NCI-H1105 treated with DMSO at 0.1 percent for 48 hours (cell line): ENCODE data around the gene DAPK1.

Experiments
- DNase-seq: peaks from one replicate; lab custom pipeline; 2025; lab: John Stamatoyannopoulos, UW

DAPK1 gene

DNA sequence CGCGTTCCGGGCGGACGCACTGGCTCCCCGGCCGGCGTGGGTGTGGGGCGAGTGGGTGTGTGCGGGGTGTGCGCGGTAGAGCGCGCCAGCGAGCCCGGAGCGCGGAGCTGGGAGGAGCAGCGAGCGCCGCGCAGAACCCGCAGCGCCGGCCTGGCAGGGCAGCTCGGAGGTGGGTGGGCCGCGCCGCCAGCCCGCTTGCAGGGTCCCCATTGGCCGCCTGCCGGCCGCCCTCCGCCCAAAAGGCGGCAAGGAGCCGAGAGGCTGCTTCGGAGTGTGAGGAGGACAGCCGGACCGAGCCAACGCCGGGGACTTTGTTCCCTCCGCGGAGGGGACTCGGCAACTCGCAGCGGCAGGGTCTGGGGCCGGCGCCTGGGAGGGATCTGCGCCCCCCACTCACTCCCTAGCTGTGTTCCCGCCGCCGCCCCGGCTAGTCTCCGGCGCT, at the start of gene DAPK1:
Gene DAPK1 (plus strand): TSS at position 264 of the 442 bp plus-strand sequence. CDS start 1,211 bp downstream, outside the sequence.
- DNase-seq: peak; percentile 62

GRCh38 chr9:87451149-87451548, 46.5 kb upstream of the DAPK1 start:
- DNase-seq: no peak

DNA sequence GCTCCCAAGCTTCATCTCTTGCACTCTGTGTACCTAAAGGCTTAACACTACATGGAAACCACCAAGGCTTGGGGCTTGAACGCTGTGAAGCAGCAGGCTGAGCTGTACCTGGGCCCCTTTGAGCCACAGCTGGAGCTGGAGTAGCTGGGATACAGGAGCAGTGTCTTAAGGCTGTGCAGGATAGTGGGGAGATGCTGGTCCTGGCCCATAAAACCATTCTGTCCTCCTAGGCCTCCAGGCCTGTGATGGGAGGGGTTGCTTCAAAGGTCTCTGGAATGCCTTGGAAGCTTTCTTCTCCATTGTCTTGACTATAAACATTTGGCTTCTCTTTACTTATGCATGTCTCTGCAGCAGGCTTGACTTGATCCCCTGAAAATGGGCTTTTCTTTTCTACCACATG, 42.3 kb upstream of the DAPK1 start:
- no peak for DNase-seq

DNA sequence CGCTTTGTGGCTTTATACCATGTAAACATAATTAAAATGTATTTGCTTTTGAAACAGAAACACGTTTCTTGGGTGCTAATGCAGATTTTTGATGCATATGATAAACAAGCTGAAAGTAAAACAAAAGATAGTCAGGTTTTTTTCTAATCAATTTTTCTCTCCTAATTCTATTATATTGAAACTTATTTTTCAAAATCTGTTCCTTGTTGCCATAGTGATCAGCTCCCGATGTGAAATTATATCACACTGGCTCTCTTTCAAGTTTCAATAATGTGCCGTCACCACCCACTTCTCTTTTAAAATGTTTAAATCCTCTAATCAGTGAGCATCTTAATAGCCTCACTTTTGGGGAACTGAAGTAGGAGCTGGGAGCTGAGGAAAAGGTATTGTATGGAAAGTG, 36.4 kb upstream of the DAPK1 start:
- DNase-seq: no peak

DNA sequence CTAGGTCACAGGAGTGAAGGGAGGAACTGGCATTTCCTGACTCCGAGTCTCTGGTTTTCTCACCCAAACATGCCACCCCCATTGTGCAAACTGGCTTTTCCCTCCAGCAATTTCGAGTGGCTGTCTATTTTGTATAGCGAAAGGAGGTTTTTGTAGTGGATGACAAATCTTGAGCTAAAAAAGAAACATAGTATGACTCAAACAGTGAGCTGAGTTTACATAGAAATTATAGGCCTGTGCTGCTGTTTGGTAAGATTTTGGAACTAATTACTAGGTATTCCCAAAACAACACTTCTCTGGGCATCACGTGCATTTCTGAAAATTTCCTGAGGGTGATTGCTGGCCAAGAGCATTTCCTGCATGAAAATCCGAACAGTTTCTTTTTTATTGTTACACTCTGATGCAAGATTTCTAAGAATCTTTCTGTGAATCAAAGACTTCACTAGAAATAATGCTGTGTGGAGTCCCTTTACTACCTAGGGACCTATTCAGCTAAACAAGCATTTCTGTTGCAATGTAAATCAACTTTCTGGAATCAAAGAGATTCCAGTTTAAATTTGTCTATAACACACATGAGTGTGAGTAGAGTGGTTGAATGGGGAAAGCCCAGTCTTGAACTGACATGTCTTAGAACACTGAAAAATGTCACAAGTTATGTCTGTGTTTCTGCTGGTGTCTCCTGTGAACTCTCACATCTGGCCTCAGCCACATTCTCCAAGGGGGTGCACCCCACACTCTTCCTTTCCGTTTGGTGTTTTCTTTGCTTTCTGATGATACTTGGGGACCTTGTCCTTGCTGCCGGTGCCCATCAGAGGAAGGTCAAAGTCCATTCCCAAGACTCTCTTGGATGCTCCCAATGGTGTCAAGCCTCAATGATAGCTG, 33.3 kb upstream of the DAPK1 start:
- DNase-seq: no peak

DNA sequence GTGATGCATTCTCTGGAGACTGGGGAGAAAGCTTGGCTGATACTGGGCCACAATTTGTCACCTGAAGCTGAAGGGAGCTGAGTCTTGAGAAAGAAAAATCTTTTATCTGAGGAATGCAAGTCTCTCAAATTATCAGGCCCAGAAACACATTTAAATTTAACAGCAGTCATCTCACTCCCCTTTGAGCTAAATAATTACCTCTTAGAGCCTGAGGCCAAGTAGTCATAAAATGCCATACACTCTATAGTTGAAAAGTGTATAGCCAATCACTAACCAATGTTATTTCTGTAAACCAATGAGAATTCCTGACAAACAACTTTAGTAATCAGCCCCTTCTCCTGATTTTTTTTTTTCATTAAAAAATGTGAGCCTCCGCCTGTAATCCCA, 32.7 kb upstream of the DAPK1 start:
- DNase-seq: no peak

DNA sequence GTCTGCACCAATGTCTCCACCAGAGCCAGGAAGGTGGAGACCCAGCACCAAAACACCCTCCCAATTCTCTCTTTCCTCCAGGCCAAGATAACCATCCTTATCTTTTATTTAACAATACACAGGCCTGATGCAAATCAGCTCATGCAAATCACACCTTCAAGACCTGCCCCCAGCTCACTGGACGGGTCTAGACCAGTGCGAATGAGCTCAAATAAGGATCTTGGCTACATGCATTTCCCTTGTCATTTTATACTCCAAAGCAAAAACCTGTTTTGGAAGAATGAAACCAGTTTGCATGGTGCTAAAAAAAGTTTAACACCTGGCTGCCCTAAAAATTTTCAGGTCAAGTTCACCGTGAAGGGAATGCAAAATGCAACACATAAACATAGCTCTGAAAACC, 31.9 kb upstream of the DAPK1 start:
- DNase-seq: no peak

GRCh38 chr9:87467187-87467586, 30.5 kb upstream of the DAPK1 start:
- no peak for DNase-seq

- no peak for DNase-seq
Observed at GRCh38 chr9:87469793-87470465, 27.7 kb upstream of the DAPK1 start.

GRCh38 chr9:87471746-87472145, 25.9 kb upstream of the DAPK1 start:
- DNase-seq: no peak

DNA sequence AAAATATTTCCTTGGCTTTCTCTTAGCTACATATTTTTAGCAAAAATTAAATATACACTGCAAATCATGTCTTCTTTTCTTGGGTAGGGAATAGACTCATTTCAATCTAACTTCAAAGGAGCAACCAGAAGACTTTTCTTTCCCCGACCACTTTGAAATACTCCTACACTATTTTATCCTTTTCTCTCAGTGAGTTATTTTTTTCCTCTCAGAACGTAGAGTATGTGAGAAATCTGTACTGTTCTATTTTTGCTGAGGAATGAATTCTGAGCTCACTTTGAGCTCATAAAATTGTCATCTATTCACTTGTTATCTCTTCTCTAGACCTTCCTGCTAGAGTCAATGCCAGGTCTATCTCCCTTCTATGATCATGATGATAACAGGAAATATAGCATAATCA, 22.2 kb upstream of the DAPK1 start:
- DNase-seq: no peak

DNA sequence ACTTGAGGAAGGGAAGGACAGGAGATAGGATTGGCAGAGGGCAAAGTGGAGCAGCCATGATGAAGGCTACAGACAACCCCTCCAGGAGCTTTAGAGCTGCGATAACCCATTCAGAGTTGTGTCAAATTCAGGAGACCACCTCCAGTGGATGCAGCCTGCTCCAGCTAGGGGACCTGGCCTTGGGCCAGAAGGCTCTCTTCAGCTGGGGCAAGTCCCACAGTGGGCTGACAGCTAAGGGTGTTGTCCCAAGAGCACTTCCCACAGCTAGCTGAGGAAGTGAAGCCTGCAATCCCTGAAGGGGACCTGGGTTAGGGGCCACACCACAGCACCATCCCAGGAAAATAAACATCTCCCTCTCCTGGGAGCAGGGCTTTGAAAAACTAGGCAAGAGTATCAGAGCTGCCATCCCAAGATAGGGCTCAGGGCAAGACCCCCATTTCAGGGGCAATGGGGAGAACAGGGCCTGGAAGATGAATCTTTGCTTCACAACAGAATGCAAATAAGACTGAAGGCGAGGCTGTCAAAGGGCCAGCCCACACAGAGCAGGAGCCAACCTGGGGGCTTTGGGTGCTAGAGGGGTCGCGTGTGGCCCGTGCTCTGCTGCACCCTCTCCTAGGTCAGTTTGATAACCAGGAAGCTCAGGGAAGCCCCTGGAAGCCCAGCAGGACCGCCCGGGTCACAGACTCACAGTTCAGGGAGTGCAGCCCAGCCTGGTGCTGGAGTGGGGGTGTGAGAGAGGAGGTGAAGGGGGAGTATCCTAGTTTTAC, 19.3 kb upstream of the DAPK1 start:
- DNase-seq: no peak

GRCh38 chr9:87479801-87480201, 17.9 kb upstream of the DAPK1 start:
- no peak for DNase-seq

DNA sequence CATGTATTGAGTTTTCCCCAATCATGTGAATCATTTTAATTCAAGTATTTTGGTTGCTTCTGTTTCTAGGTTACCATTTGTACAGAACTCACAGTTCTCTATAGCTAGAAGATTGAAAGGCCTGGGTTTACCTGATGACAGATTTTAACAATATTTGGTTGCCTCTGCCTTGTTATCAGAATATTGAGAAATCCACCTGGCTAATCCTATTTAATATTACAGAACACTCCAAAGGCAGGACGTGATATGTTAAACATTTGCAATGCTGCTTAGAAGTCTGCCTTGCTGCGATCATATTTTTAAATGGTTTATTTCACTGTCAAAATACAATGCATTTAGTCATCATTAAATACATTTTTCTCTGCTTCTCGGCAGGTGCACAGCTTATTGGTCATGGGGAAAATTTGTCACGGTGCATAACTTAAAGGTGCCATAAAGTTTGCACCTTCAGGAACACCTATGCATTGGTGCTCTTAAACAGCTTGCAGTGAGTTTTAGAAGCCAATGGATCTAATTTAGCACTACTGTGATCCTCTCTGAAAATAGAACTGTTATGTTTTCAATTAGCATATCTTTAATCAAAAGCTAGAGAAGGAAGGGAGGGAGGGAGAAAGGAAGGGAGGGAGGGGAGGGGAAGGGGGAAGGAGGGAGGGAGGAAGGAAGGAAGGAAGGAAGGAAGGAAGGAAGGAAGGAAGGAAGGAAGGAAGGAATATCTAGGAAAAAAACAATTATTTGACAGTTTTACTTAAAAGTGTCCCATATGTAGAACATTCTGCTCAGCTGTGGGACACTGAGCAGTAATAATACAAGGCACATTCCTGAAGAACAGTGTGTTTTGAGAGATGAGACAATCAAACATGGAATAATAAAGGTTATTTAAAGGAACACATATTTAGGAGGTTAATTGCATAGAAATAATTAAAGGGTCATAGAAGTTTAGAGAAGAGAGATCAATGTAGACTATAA, 15.5 kb upstream of the DAPK1 start:
- no peak for DNase-seq

GRCh38 chr9:87490225-87490624, 7.4 kb upstream of the DAPK1 start:
- DNase-seq: no peak

DNA sequence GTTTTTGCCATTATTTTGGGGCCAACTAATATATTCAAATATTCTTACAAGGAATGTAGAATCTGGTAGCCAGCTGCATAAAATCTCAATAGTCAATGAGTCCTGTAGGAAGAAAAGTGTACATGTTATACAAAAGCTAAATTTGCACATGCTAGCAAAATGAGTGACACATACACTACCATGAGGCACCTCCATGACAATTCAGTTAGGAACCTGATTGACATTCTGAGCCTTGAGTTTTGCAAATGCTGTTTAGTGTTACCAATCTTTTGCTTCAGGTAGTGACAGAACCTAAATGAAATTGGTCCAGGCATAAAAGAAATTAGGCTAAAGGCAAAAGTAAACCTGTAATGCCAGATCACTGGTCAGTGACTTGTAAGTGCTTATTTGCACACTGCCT, 6.8 kb upstream of the DAPK1 start:
- DNase-seq: no peak

GRCh38 chr9:87491523-87491922, 6.1 kb upstream of the DAPK1 start:
- no peak for DNase-seq

GRCh38 chr9:87492642-87493041, 5.0 kb upstream of the DAPK1 start:
- DNase-seq: no peak

- peak; percentile 12 for DNase-seq
Observed at GRCh38 chr9:87494970-87495471, 2.6 kb upstream of the DAPK1 start.

DNA sequence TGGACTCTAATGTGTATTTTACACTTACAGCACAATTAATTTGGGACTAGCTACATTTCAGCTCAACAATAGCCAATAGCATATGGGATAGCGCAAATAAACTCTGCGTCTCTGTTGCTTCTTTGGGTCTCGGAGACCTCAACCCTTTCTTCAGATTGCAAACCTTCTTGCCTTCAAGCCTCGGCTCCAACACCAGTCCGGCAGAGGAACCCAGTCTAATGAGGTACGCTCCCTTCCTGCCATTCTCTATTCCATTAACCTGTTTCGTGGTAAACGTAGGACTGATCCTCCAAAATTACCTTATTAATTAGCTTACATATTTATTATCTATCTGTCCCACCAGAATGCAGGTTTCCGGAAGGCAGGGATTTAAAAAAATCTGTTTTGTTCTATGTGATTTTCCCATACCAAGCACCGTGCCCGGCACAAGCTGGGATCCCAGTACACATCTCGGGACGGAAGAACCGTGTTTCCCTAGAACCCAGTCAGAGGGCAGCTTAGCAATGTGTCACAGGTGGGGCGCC, 525 bp upstream of the DAPK1 start:
- DNase-seq: no peak
